ENCODE data around the gene OPN1LW.
"Not testable (repeated sequence)": the region's sequence is repeated elsewhere in the genome, so short reads cannot be mapped to it uniquely, and the experiment has no call there.

- not testable (repeated sequence) for TF ChIP-seq ZBTB33 (IDR thresholded peaks at IDR 0.05; ENCODE audit: extremely low read depth, insufficient replicate concordance, low read length); SIN3A (IDR thresholded peaks at IDR 0.05; ENCODE audit: low read depth); CTCF (IDR thresholded peaks at IDR 0.05 in 2 of 3, conservative IDR thresholded peaks at IDR 0.05 in 1 of 3; ENCODE audit: borderline replicate concordance in 1 of 3, insufficient read depth in 1 of 3, low read depth in 2 of 3, low read length in 2 of 3); EZH2phosphoT487 (IDR thresholded peaks at IDR 0.05; ENCODE audit: borderline replicate concordance); YY1 (IDR thresholded peaks at IDR 0.05; ENCODE audit: extremely low read depth, insufficient replicate concordance, low read depth, low read length); EZH2 (IDR thresholded peaks at IDR 0.05); POLR2A (IDR thresholded peaks at IDR 0.05; ENCODE audit: borderline replicate concordance, extremely low read depth, insufficient read depth, insufficient read length); ZNF274 (IDR thresholded peaks at IDR 0.05; ENCODE audit: low read depth, low read length); POLR2AphosphoS5 (IDR thresholded peaks at IDR 0.05; ENCODE audit: low read depth, low read length); MAX (IDR thresholded peaks at IDR 0.05); JUND (IDR thresholded peaks at IDR 0.05); FOSL1 (IDR thresholded peaks at IDR 0.05; ENCODE audit: low read depth); TCF7L2 (IDR thresholded peaks at IDR 0.05; ENCODE audit: borderline replicate concordance, extremely low read depth, insufficient read depth, insufficient read length)
- TF ChIP-seq, protein P1, sequence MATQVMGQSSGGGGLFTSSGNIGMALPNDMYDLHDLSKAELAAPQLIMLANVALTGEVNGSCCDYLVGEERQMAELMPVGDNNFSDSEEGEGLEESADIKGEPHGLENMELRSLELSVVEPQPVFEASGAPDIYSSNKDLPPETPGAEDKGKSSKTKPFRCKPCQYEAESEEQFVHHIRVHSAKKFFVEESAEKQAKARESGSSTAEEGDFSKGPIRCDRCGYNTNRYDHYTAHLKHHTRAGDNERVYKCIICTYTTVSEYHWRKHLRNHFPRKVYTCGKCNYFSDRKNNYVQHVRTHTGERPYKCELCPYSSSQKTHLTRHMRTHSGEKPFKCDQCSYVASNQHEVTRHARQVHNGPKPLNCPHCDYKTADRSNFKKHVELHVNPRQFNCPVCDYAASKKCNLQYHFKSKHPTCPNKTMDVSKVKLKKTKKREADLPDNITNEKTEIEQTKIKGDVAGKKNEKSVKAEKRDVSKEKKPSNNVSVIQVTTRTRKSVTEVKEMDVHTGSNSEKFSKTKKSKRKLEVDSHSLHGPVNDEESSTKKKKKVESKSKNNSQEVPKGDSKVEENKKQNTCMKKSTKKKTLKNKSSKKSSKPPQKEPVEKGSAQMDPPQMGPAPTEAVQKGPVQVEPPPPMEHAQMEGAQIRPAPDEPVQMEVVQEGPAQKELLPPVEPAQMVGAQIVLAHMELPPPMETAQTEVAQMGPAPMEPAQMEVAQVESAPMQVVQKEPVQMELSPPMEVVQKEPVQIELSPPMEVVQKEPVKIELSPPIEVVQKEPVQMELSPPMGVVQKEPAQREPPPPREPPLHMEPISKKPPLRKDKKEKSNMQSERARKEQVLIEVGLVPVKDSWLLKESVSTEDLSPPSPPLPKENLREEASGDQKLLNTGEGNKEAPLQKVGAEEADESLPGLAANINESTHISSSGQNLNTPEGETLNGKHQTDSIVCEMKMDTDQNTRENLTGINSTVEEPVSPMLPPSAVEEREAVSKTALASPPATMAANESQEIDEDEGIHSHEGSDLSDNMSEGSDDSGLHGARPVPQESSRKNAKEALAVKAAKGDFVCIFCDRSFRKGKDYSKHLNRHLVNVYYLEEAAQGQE (IDR thresholded peaks at IDR 0.05; ENCODE audit: low read depth), result not testable (repeated sequence)
These were observed 24.3 kb downstream of the OPN1LW start for GRCh38 chrX:154168384-154168783.
